Adrenal gland (tissue), 12 donors: ENCODE results near the gene EXOC3L4. TPM values are rescaled to one million over a fixed set of nuclear protein-coding genes. Genes with fewer than 3 reads are reported as not detected.

Experiments used
- DNase-seq, 7 donors: peaks; one replicate each; pipeline ENCODE4 v3.0.0-alpha.2; 2019 to 2020
- H3K27ac ChIP-seq, 5 donors: fragments of 200-600 bp; sonication (generic) in 4 of 5; 1 replicate in 3 of 5; 2 replicates in 2 of 5; pipeline versions ENCODE4 v1.5.1 to v1.8.0; 2016 to 2020; ENCODE audit warnings: mild to moderate bottlenecking in 1 of 5
- H3K27me3 ChIP-seq: fragments of 200-600 bp; 2 replicates; pipeline ENCODE4 v1.8.0; 2021
- H3K36me3 ChIP-seq, 2 donors: fragments of 200-600 bp; replicated peaks in 1 of 2; 1 replicate in 1 of 2; 2 replicates in 1 of 2; pipeline versions ENCODE4 v1.5.1 to v1.8.0; 2018 to 2022
- H3K4me1 ChIP-seq, 2 donors: fragments of 200-600 bp; replicated peaks in 1 of 2; 1 replicate in 1 of 2; 2 replicates in 1 of 2; pipeline versions ENCODE4 v1.5.1 to v1.8.0; 2018 to 2021
- H3K4me3 ChIP-seq, 4 donors: fragments of 200-600 bp; sonication (generic) in 3 of 4; one replicate each; pipeline ENCODE4 v1.5.1; 2016 to 2018
- H3K9me3 ChIP-seq, 3 donors: fragments of 200-600 bp; sonication (generic) in 1 of 3; replicated peaks in 1 of 3; 1 replicate in 2 of 3; 2 replicates in 1 of 3; pipeline versions ENCODE4 v1.5.1 to v1.8.0; 2016 to 2021
- CTCF ChIP-seq, 6 experiments: fragments of 450-650 bp in 4 of 6; fragments of 200-600 bp in 2 of 6; sonication (generic) in 1 of 6; IDR thresholded peaks; 1 replicate in 5 of 6; 2 replicates in 1 of 6; pipeline versions ENCODE4 v1.5.1 to v1.8.0; 2016 to 2021; ENCODE audit warnings: antibody characterized with exemption in 6 of 6, mild to moderate bottlenecking in 2 of 6, moderate library complexity in 1 of 6
- POLR2A ChIP-seq, 2 donors: fragments of 450-650 bp; IDR thresholded peaks; one replicate each; pipeline ENCODE4 v1.6.1; 2017; ENCODE audit warnings: antibody characterized with exemption in 2 of 2, mild to moderate bottlenecking in 2 of 2, moderate library complexity in 1 of 2
- WGBS, 4 donors: extraction: QIAGEN DNeasy Blood & Tissue Kit in 2 of 4; methylation state at CpG; one replicate each; pipeline versions ENCODE4 v1.1.5 to v1.1.7; 2013 to 2017; 5-methylcytosine and 5-hydroxymethylcytosine counted together
- intact Hi-C, 2 donors: fragments of 100-400 bp; cut with DNase I; formaldehyde crosslinking; loops; one replicate each; pipeline versions ENCODE4 v1.14.1 to v1.15.0; 2022 to 2023
- polyA plus RNA-seq, 3 donors: library from polyadenylated mRNA; stranded (reverse); fragments of 200-250 nt in 2 of 3; fragments of 350-450 nt in 1 of 3; fragmentation: Illumina TruSeq in 1 of 3; extraction: RNeasy Lipid Tissue Mini Kit (QIAGEN cat#74804) in 1 of 3; gene quantifications; one replicate each; pipeline ENCODE4 v1.2.3, GENCODE V29; 2013 to 2014
- total RNA-seq, 9 donors: library from RNA; depleted of rRNA in 4 of 9; stranded (reverse); fragments of >200 nt in 4 of 9; fragments of 120-200 nt in 1 of 9; fragmentation: NEBNext Ultra II Directional in 1 of 9; extraction: Animal tissue kit (Norgen Biotek cat#: 25700) in 1 of 9; gene quantifications; one replicate each; pipeline versions ENCODE4 v1.1.0 to v1.2.4, GENCODE V29; 2013 to 2023
- donor health status: healthy with polysubstance abuse.
- donor health status: Bipolar disorder and iron deficiency.
- donor health status: DM: yes; HTN: yes; CAD: no.
- donor health status: DM: no; HTN: no; CAD: no.
- donor health status: DM: no; HTN: no; CAD: no.
- donor health status: DM: yes; HTN: yes; CAD: no.

Gene EXOC3L4
- total and polyA plus RNA-seq, 12 donors: 0.12 to 4.3 (median 1.6) TPM; not detected in 1

GRCh38 chr14:103052407-103052806 lies 42.1 kb upstream of the EXOC3L4 start:
- WGBS, 4 donors: 75 to 87% (median 78%) methylated on average over 8 to 10 of the region's 10 CpGs
- no peaks in the 10 kb centered on the region for H3K9me3 ChIP-seq
- no peaks in the 10 kb centered on the region for H3K36me3 ChIP-seq
- no peaks in the 10 kb centered on the region for H3K27me3 ChIP-seq
- no peak for DNase-seq
- intact Hi-C loops: no loop called here
- no peak overlapping the region for H3K27ac ChIP-seq
- TF ChIP-seq POLR2A (IDR thresholded peaks at IDR 0.05) (no peak), CTCF (IDR thresholded peaks at IDR 0.05) (no peak)
- H3K4me3 ChIP-seq: no peak overlapping the region
- peaks cover 14 to 44% of the 10 kb centered on the region in 2 donors for H3K4me1 ChIP-seq

GRCh38 chr14:103055695-103056094 lies 38.8 kb upstream of the EXOC3L4 start:
- peaks cover 27 to 47% of the 10 kb centered on the region in 2 donors for H3K4me1 ChIP-seq
- peak overlapping the region; percentile 22 to 92 (median 82) for H3K27ac ChIP-seq
- no peaks in the 10 kb centered on the region for H3K36me3 ChIP-seq
- intact Hi-C loops: no loop called here
- H3K9me3 ChIP-seq: no peaks in the 10 kb centered on the region
- DNase-seq: peak in 2 of 7 donors; percentile 47 to 69
- H3K27me3 ChIP-seq: no peaks in the 10 kb centered on the region
- 20 to 30% (median 28%) methylated on average over 8 of the region's 8 CpGs for WGBS, 4 donors
- H3K4me3 ChIP-seq: peak overlapping the region in 1 of 4 donors; percentile 85
- peak in 1 of 2 donors; percentile 30 for TF ChIP-seq POLR2A (IDR thresholded peaks at IDR 0.05)
- TF ChIP-seq CTCF (IDR thresholded peaks at IDR 0.05): no peak

- Histone ChIP-seq H3K27ac (peak overlapping the region; percentile 60 to 99 (median 89)), H3K27me3 (no peaks in the 10 kb centered on the region), H3K9me3 (no peaks in the 10 kb centered on the region), H3K4me3 (peak overlapping the region in 2 of 4 donors; percentile 70 to 85), H3K4me1 (peaks cover 27 to 39% of the 10 kb centered on the region in 2 donors), H3K36me3 (no peaks in the 10 kb centered on the region)
- peak in 1 of 6 experiments; percentile 15 for TF ChIP-seq CTCF (IDR thresholded peaks at IDR 0.05)
- no peak for TF ChIP-seq POLR2A (IDR thresholded peaks at IDR 0.05)
- intact Hi-C loops: no loop called here
- DNase-seq: peak; percentile 71 to 86 (median 79)
- WGBS, 4 donors: 1 to 3% (median 2%) methylated on average over 22 to 50 of the region's 50 CpGs
Measured at GRCh38 chr14:103056322-103057027, 38.0 kb upstream of the EXOC3L4 start.

GRCh38 chr14:103057028-103057371 lies 37.5 kb upstream of the EXOC3L4 start:
- DNase-seq: peak in 3 of 7 donors; percentile 46 to 68 (median 55)
- peaks cover 27 to 35% of the 10 kb centered on the region in 2 donors for H3K4me1 ChIP-seq
- TF ChIP-seq CTCF (IDR thresholded peaks at IDR 0.05): no peak
- no peak for TF ChIP-seq POLR2A (IDR thresholded peaks at IDR 0.05)

More at GRCh38 chr14:103057028-103057371, 37.5 kb upstream of the EXOC3L4 start:
- no peaks in the 10 kb centered on the region for H3K9me3 ChIP-seq
- H3K4me3 ChIP-seq: peak overlapping the region in 2 of 4 donors; percentile 70 to 85
- WGBS, 4 donors: 0 to 1% (median 0%) methylated on average over 15 to 51 of the region's 53 CpGs
- H3K27me3 ChIP-seq: no peaks in the 10 kb centered on the region
- intact Hi-C loops: no loop called here
- no peaks in the 10 kb centered on the region for H3K36me3 ChIP-seq
- peak overlapping the region; percentile 60 to 99 (median 89) for H3K27ac ChIP-seq
